ENCODE measurements around the gene PEX6. TPM values are rescaled to one million over a fixed set of nuclear protein-coding genes. Genes with fewer than 3 reads are reported as not detected.

The PEX6 gene, protein sequence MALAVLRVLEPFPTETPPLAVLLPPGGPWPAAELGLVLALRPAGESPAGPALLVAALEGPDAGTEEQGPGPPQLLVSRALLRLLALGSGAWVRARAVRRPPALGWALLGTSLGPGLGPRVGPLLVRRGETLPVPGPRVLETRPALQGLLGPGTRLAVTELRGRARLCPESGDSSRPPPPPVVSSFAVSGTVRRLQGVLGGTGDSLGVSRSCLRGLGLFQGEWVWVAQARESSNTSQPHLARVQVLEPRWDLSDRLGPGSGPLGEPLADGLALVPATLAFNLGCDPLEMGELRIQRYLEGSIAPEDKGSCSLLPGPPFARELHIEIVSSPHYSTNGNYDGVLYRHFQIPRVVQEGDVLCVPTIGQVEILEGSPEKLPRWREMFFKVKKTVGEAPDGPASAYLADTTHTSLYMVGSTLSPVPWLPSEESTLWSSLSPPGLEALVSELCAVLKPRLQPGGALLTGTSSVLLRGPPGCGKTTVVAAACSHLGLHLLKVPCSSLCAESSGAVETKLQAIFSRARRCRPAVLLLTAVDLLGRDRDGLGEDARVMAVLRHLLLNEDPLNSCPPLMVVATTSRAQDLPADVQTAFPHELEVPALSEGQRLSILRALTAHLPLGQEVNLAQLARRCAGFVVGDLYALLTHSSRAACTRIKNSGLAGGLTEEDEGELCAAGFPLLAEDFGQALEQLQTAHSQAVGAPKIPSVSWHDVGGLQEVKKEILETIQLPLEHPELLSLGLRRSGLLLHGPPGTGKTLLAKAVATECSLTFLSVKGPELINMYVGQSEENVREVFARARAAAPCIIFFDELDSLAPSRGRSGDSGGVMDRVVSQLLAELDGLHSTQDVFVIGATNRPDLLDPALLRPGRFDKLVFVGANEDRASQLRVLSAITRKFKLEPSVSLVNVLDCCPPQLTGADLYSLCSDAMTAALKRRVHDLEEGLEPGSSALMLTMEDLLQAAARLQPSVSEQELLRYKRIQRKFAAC
- 19.8 TPM for total RNA-seq

GRCh38 chr6:42978839-42979522 lies at the start of gene PEX6:
TSS of gene PEX6 (minus strand) at chr6:42979181. CDS start at chr6:42979150, 31 bp downstream.

DNA sequence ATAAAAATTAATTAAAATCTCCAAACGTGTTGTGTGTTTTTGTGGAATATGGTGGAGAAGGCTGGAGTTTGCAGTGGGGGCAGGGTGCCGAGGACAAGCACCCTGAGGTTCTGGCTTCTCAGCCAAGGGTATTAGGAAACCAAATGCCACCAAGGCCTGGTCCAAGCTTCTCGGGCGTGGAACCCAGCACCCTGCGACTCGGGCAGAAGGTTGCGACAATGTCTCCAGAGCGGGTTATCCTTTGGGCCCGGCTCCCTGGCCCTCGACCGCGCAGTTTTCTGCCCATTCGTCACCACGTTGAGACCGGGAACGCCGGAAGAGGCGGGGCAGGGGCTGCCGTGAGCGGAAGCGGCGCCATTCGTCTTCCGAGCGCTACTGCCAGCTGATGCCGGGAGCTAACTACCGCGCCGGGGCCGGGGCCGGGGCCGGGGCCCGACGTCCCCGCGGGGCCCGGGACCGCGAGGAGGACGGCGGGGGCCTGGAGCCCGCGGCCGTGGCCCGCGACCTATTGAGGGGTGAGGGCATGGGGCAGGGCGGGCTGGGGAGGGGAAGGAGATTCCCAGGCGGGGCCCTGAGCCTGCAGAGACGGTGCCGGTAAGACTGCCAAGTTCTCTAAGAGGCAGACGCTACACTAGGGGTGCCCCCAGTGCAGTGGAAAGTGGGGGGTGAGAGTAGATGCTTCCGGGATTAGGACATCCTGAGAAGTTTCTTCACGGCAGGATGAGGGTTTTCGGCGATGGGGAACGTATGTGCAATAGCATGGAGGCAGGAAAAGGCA lies 42.5 kb upstream of the PEX6 start, which contains the start of gene RRP36:
RRP36 (plus strand) TSS at position 354 of the 778 bp plus-strand sequence; CDS start at position 386, 32 bp downstream.

DNA sequence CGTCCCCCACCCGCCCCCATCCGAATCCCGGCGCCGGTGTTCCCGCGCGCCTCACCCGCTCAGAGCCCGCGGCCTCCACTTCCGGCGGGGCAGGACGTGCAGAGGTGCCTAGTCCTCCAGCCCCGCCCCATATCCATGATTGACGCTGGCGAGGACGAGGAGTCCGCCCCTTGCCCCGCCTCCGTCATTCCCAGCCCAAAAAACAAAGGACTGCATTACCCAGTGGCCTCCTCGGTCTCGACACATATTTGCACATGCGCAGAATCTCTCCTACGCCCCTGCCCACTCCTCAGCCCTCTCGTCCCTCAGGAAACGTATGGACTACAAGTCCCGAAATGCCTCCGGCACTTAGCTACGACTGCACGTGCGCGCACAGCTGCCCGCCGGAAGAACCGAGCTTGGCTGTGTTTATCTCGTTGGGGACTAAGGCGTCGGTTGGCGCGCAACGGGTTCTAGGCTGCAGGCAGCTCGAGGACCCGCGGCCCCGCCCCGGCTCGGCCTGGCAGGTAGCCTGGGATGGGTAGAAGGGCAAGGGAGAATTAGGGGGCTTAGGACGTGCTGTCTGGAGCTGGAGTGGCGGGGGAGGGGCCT lies 35.0 kb upstream of the PEX6 start, which contains the start of the genes KLHDC3 and MEA1:
KLHDC3 (plus strand) TSS at position 407 of the 591 bp plus-strand sequence. CDS start 2,944 bp downstream, outside the sequence.
MEA1 (minus strand) TSS at position 104 of the 591 bp plus-strand sequence. CDS start 133 bp downstream, outside the sequence.

DNA sequence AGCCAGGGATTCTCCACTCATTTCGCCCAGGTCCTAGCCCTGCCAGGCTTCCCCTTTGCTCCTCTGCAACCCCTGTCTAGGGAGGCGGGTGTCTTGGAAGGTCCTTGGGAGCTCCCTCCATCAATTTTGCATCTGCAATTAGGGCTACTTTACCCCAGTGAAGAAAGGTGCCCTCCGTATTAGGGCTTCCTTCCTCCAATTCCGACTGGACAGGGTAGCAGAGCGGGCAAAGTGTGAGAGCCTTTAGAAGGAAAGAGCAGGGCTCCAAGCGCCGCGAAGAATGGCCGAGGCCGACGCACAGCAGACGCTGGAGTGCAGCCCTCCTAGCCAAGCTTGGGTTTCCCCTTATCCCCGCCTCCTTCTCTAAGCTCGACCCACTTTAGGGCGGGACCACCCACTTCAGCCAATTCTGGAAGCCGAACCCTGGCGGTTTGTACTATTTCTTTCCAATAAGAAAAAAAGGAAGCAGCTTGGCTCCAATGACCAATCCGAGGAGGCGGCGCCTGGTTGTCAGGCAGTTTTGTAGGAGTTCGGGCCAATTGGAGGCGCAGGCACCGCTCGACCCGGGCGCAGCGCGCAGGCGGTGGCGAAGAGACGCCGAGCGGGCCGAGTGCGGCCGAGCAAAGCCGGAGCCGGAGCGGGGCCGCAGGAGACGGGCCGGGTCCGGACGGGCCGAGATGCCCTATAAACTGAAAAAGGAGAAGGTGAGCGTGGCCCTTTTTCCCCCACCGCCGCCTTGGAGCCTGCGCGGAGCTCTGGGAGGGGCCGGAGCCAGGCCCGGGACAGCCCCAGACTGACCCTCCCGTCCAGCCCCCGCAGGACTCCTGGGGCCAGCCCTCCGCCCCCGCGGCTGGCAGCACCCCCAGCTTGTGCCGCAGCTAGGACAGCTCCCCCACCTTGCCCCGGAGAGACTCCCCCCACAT lies 5.3 kb upstream of the PEX6 start, which contains the start of gene PPP2R5D:
PPP2R5D (plus strand) TSS at position 570 of the 923 bp plus-strand sequence; CDS start at position 678, 108 bp downstream.

DNA sequence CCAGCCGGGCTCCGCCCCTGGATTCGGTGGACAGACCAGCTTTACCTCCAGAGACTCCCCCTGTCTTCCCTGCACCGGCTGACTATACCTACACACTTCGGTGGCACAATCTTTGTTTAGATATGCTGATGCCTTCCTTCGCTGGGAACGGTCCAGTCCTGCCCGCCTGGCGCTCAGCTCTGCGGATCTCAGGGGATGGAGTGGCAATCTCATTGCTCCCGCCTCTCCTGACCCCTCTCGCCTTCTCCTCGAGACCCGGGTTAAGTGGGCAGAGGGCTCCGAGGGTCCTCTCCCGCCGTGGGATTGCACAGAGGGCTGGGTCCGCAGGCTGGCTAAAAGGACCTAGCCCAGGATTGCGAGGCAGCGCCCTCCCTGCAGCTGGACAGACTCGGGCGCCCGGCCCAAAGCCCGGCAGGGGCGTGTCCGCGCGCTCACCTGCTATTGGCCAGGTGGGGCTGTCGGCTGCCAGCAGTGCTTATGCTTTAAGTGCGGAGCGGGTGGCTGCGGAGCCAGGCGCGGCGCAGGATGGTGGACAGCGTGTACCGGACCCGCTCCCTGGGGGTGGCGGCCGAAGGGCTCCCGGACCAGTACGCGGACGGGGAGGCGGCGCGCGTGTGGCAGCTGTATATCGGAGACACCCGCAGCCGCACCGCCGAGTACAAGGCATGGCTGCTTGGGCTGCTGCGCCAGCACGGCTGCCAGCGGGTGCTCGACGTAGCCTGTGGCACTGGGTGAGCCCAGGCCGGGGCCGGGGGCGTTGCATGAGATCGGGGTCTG lies 18.6 kb downstream of the PEX6 start, which contains the start of gene GNMT:
GNMT (plus strand) TSS at position 512 of the 777 bp plus-strand sequence; CDS start at position 526, 14 bp downstream.

GRCh38 chr6:42928986-42929820 lies 49.8 kb downstream of the PEX6 start, which contains the start of gene CNPY3:
TSS of gene CNPY3 (plus strand) at chr6:42929480. CDS start at chr6:42929571, 91 bp downstream.

DNA sequence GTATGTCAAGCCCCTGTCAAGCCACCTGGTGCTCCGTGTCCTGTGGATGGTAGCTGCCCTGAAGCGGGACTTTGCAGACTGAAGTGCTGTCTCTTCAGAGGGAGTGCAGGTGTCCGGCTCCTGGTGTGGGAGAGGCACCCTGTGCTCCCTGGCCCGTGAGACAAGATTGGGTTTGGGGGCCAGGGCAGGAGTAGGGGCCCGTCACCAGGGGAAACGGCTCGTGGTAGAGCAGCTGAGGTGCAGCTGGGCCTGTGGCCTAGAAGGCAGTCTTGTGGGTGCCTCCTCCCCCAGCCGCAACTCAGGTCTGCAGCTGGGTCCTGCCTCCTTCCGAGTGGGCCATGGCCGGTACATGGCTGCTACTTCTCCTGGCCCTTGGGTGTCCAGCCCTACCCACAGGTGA lies 63.2 kb downstream of the PEX6 start, which contains the start of gene PTCRA:
PTCRA (plus strand) TSS at position 322 of the 400 bp plus-strand sequence; CDS start at position 339, 17 bp downstream.

Other genes starting within 250 kb of the PEX6 start
- gene TBCC, start 233.1 kb downstream of the PEX6 start, total RNA-seq, result 45.9 TPM
- gene BICRAL, start 197.1 kb downstream of the PEX6 start, total RNA-seq, result 19.4 TPM
- 127 TPM for gene RPL7L1, start 99.6 kb downstream of the PEX6 start, total RNA-seq
- gene PTCRA, start 63.1 kb downstream of the PEX6 start, total RNA-seq, result not detected
- 26.3 TPM for gene CNPY3, start 49.7 kb downstream of the PEX6 start, total RNA-seq
- not detected for gene GNMT, start 18.4 kb downstream of the PEX6 start, total RNA-seq
- gene PPP2R5D, start 5.4 kb upstream of the PEX6 start, total RNA-seq, result 61.1 TPM
- gene MEA1, start 34.8 kb upstream of the PEX6 start, total RNA-seq, result 37.6 TPM
- 118 TPM for gene KLHDC3, start 35.1 kb upstream of the PEX6 start, total RNA-seq
- 56.5 TPM for gene RRP36, start 42.4 kb upstream of the PEX6 start, total RNA-seq
- 17.3 TPM for gene CUL7, start 74.7 kb upstream of the PEX6 start, total RNA-seq
- gene MRPL2, start 80.3 kb upstream of the PEX6 start, total RNA-seq, result 13.6 TPM
- 24.9 TPM for gene KLC4, start 80.5 kb upstream of the PEX6 start, total RNA-seq
- 34.8 TPM for gene PTK7, start 97.1 kb upstream of the PEX6 start, total RNA-seq
- gene SRF, start 192.1 kb upstream of the PEX6 start, total RNA-seq, result 11.3 TPM
- 34.1 TPM for gene CUL9, start 203.0 kb upstream of the PEX6 start, total RNA-seq

Data from diencephalon (tissue), 1 donor.